Fibroblast of mammary gland (primary cell): Measurements from ENCODE around the gene TSPOAP1.

ENCODE experiments used
- DNase-seq: peaks from one replicate; pipeline ENCODE4 v3.0.0-alpha.2; 2010; ENCODE audit warnings: low read depth
- H3K4me3 ChIP-seq: 2 replicates; pipeline ENCODE4 v1.5.1; 2011; ENCODE audit warnings: low read depth, mild to moderate bottlenecking, low read length, moderate library complexity; ENCODE audit not compliant: control insufficient read depth
- TF ChIP-seq, protein P1 (sequence below): conservative IDR thresholded peaks from 2 replicates; pipeline ENCODE4 v1.5.1; 2011; ENCODE audit warnings: low read depth, low read length, inconsistent platforms; ENCODE audit not compliant: control insufficient read depth, insufficient read depth

TSPOAP1 gene

DNA sequence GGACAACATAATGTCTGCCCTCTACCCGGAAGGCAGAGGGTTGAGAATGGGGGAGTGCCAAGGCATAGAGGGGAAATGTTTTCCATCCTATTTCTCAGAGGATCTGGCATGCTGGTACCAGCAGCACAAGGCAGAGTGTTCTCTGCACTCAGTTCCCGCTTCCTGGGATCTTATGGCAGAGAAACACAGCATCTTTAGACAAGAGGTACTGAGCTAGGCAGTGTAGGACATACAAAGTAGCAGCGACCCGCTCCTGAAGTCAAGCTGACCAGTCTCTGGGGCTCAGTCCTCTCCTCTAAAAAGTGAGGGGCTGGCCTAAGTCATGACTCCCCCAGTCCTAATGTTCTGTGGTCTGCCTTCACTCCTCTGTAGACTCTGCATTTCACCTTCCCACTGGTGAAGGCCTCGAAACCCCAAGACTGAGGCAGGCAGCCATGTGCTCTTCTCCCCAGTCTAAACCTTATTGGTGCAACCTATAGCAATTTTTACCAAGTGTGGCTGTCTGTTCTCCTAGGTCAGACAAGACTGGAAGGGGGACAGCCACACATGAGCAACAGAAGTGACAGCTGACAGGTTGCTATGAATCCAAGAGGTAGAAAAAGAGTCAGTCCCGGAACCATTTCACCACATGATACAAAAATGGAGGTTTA, 11.3 kb upstream of the TSPOAP1 start:
- TF ChIP-seq, protein P1, sequence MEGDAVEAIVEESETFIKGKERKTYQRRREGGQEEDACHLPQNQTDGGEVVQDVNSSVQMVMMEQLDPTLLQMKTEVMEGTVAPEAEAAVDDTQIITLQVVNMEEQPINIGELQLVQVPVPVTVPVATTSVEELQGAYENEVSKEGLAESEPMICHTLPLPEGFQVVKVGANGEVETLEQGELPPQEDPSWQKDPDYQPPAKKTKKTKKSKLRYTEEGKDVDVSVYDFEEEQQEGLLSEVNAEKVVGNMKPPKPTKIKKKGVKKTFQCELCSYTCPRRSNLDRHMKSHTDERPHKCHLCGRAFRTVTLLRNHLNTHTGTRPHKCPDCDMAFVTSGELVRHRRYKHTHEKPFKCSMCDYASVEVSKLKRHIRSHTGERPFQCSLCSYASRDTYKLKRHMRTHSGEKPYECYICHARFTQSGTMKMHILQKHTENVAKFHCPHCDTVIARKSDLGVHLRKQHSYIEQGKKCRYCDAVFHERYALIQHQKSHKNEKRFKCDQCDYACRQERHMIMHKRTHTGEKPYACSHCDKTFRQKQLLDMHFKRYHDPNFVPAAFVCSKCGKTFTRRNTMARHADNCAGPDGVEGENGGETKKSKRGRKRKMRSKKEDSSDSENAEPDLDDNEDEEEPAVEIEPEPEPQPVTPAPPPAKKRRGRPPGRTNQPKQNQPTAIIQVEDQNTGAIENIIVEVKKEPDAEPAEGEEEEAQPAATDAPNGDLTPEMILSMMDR: no peak
- H3K4me3 ChIP-seq: no peak overlapping the region
- DNase-seq: no peak

DNA sequence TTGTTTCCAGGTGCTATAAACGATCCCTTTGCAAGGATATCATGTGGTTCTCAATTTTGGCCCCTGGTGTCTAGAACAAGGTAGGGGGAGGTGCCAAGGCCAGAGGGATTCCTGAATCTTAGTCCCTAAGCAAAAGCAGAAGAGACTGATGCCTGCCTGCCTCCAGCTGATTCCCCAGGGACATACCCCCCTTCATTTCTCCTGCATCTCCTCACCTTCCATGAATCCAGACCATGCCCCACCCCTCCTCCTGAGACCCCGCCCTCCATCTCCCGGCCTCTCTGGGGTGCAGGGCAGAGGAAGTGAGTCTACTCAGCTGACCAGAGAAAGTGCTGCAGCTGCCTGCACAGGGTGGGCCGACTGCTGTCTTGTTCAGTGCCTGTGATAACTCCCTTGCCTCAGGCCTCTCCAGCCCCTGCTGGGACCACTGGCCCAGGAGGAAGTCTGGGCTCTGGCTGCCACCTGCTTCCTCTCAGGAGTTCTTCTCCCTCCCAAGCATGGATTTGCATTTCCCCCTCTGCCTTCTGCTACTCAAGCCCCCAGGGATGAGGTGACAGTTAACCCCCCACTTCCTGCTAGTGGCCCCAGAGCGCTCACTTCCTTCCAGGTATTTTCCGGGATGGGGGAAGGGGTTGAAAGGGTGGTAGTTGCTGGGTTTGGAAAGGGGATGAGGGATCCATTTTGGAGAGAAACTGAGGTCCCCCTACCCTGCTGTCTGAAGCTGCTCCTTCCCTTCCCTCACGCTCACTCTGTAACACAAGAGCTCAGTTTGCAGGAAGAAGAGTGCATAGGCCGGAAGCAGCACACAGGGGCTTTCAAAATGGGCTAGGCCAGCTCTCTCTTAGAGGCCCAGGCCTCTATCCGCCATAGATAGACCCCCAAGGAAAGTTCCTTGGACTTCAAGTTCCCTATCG, 10.5 kb upstream of the TSPOAP1 start:
- TF ChIP-seq, protein P1: no peak
- H3K4me3 ChIP-seq: no peak overlapping the region
- peak; percentile 63 for DNase-seq

DNA sequence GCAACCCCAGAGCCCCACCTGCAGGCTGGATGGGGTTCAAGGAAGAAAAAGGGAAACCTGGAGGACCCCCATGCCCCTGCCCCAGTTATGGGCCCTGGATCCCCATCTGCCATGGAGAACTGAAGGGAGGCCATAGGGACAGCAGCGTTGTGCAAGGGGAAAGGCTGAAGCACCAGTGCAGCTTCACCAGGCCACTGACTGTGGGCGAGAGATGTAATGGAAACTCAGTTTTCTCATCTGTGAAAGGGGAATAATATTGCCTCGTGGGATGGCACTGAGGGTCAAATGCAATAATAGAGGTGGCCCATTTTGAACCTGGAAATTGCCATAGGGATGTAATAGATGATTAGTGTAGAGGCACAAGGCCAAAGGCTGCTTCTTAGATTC, 9.9 kb upstream of the TSPOAP1 start:
- H3K4me3 ChIP-seq: no peak overlapping the region
- TF ChIP-seq, protein P1: no peak
- DNase-seq: no peak

DNA sequence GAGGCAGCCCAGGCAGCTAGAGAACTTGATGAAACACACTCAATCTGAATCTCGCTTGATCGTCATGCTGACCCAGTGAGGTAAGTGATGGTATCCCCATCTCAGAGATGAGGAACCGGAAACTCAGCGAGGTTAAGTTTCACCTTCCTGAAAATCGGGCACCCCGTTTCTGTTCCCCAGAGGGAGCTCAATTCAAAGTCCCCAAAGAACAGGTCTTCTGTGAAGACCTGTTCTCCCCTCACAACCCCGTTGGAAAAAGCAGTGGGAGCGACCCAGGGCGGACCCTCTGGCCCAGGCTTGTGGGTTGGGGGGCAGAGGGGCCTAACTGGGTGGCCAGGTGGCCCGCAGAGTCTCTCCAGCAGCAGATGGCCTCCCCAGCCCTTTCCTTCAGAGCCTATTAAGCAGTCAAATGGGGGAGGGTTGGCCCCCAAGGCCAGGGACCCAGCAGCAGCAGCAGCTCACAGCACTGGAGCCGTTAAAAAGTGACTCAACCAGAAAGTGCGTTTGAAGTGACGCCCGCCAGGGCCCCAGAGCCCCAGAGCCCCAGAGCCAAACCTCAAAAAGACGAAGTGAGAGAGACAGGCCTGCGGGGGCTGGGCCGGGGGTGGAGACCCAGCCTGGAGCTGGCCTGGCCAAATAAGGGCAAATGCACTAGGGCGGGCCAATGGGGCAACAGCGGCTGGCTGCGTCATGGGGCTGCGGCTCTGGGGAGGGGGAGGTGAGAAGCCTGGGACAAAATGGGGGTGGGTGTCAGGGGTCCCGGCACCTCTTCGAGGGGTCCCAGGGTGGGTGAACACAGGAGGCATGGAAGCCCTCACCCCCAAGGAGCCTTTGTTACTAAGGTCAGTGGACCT, 9.2 kb upstream of the TSPOAP1 start:
- TF ChIP-seq, protein P1: no peak
- DNase-seq: peak; percentile 88
- H3K4me3 ChIP-seq: no peak overlapping the region

DNA sequence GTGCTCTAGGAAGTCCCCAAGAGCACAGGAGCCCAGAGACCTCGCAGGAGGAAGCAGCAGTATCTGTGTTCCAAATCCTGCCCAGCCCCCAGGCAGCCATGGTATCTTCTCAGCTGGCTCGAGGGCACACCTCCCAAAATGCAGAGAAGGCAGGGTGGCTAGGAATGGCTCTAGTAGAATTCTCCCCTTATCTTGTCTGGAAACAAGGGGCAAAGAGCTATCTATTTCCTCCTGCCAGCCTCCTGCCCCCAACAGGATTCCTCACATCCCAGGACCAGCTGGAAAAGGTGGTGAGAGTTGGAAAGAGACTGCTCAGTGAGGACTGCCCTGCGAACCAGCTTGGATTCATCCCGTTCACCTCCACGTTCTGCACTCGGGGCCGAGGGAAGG, 8.6 kb upstream of the TSPOAP1 start:
- DNase-seq: no peak
- TF ChIP-seq, protein P1: no peak
- no peak overlapping the region for H3K4me3 ChIP-seq

DNA sequence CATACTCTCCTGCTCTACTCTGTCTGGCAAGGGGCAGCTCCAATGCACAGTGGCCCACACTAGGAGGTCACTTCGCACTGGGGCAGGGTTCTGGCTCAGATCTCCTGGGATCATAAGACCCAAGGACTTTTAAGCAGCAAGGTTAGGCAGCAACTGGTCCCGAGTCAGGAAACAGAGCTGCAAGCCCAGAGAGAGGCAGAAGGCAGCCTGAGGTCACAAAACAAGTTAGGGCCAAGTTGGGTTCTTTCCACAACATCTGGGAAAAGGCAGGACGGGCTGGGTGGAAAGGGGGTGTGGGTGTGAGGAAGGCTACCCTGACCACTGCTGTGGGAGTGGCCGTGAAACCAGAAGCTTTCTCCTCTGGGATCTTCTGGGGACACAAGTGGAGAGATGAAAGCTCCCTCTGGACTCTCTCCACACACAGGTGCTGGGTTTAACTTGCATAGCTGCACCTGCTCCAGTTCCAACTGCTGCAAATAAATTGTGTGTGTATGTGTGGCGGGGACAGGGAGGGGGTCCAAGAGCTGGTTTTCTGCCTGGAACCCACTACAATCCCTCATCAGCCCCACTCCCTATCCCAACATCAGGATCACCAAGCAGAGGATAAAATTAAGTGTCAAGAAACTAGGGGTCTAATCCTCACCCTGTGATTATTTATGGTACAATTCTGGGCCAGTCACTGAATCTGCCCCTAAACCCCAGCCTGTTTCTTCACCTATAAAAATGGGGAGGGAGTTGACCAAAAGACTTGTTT, 8.0 kb upstream of the TSPOAP1 start:
- TF ChIP-seq, protein P1: no peak
- H3K4me3 ChIP-seq: no peak overlapping the region
- peak; percentile 68 for DNase-seq
